GM19372 (cell line): Measurements from ENCODE around the gene MIPOL1.
"Not testable (repeated sequence)": the region's sequence is repeated elsewhere in the genome, so short reads cannot be mapped to it uniquely, and the experiment has no call there.

Experiments
- ATAC-seq: cut with Tn5 transposase; IDR thresholded peaks from one replicate; pipeline ENCODE4 v1.9.1; 2021; ENCODE audit warnings: mild to moderate bottlenecking, low read depth, moderate library complexity; ENCODE audit not compliant: unreplicated experiment

The MIPOL1 gene

GRCh38 chr14:37376944-37377609 lies 179.3 kb downstream of the MIPOL1 start:
- no peak for ATAC-seq

GRCh38 chr14:37384870-37385596 lies 187.3 kb downstream of the MIPOL1 start:
- no peak for ATAC-seq

DNA sequence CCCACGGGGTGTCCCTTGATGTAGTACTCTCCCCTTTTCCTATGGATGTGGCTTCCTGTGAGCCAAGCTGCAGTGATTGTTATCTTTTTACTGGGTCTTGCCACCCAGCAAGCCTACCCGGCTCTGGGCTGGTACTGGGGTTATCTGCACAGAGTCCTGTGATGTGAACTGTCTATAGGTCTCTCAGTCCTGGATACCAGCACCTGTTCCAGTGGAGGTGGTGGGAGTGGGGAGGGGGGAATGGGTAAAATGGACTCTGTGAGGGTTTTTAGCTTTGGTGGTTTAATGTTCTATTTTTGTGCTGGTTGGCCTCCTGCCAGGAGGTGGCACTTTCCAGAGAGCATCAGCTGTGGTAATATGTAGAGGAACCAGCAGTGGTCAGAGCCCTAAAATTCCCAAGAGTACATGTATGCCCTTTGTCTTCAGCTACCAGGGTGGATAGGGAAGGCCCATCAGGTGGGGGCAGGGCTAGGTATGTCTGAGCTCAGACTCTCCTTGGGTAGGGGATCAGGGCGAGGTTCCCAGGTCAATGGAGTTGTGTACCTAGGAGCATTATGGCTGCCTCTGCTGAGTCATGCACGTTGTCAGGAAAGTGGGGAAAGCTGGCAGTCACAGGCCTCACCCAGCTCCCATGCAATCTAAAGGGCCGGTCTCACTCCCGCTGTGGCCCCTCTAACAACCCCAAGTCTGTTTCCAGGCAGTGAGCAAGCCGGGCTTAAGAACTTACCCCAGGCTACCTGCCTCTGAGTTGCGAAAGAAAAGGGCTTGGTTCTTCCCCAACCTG lies 199.6 kb downstream of the MIPOL1 start:
- ATAC-seq: not testable (repeated sequence)

DNA sequence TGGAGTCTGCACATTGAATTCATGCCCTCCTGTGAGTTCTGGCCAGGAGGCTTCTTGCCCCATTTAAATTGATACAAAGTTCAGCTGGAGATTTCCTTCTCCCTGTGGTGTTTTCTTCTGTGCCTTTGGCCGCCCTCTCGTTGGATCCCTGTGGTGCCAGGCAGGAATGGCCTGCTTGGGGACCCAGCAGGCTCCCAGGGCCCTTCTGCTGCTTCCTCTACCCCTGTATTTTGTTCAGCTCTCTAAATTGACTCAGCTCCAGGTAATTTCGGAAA lies 200.1 kb downstream of the MIPOL1 start:
- no peak for ATAC-seq

- no peak for ATAC-seq
Observed at GRCh38 chr14:37399517-37399916, 201.8 kb downstream of the MIPOL1 start.

DNA sequence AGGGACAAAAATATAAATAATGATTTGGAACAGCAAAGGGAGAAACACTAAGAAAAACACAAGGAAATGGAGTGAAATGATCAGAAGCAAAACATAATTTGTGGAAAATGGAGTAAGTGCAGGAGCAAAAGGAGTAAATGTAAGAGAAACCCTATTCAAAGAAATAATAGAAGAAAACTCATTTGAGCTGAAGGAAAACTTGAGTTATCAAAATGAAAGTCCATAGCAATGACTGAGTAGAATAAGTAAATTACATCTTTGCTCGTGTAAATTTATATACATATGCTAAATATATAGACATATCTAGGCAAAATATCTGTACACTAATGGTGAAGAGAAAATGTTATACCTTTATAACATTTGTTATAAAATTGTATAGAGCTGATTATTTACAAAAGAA lies 203.4 kb downstream of the MIPOL1 start:
- ATAC-seq: no peak

- ATAC-seq: no peak
Observed at GRCh38 chr14:37403626-37404025, 205.9 kb downstream of the MIPOL1 start.

- ATAC-seq: no peak
Observed at GRCh38 chr14:37406095-37406494, 208.4 kb downstream of the MIPOL1 start.

GRCh38 chr14:37411079-37411735 lies 213.5 kb downstream of the MIPOL1 start:
- no peak for ATAC-seq

- no peak for ATAC-seq
Observed at GRCh38 chr14:37413050-37413449, 215.3 kb downstream of the MIPOL1 start.

DNA sequence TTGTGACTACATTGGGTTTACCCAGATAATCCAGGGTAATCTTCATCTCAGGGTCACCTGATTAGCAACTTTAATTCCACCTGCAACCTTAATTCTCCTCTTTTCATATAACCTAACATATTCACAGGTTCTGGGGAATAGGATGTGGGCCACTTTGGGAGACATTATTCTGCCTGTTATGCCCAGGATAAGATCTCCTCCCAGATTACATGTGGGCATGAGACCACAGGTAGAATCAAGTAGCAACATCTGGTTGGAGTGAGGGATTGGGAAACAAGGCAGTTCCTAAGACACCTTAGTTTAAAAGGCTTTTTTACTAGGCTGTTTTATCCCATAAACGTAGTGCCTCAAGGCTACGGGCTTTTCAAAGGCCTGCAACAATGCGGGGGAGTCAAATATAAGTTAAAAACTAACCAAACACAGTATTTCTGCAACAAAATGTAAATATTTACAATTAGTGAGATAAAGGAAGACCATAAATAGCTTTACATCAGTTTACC lies 215.8 kb downstream of the MIPOL1 start:
- no peak for ATAC-seq

- ATAC-seq: no peak
Observed at GRCh38 chr14:37416264-37416663, 218.5 kb downstream of the MIPOL1 start.

DNA sequence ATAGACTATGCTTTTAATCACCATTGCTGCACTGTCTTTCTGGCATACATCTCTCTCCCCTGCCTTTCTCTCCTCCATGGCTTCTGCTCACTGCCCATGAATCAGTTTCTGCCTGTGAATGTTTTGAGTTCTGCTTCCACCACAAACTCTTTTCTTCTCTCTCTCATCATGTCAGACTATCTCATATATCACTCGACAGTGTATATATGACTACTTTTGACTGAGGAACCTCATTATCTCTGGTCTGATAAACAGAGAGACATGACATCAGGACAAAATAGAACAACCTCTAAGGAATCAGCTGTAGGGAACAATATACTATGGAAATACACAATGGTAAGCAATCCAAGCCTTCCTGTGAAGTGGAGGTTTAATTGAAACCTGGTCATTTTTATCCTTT lies 219.4 kb downstream of the MIPOL1 start:
- no peak for ATAC-seq

GRCh38 chr14:37417833-37418232 lies 220.1 kb downstream of the MIPOL1 start:
- no peak for ATAC-seq

DNA sequence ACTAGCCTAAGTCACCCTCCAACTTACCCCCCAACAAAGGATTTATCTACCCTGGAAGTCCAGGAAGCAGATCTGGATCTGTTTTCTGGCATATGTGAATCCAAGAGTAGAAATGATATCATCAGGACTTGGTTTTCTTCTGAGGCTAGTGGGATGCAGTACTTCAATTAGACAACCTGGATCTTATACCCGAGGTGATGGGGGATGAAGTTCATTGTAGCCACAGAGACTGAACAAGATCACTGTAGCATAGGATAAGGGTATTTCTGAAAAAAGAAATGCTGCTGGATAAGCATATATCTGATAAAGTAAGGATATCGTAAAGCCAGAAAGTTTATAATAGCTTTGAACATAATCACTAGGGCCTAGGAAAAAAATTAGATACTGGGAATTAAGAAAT lies 222.9 kb downstream of the MIPOL1 start:
- ATAC-seq: no peak

GRCh38 chr14:37422319-37422718 lies 224.6 kb downstream of the MIPOL1 start:
- ATAC-seq: no peak

- ATAC-seq: no peak
Observed at GRCh38 chr14:37422748-37423147, 225.0 kb downstream of the MIPOL1 start.

GRCh38 chr14:37428954-37429353 lies 231.2 kb downstream of the MIPOL1 start:
- no peak for ATAC-seq

GRCh38 chr14:37429618-37430017 lies 231.9 kb downstream of the MIPOL1 start:
- ATAC-seq: no peak

- no peak for ATAC-seq
Observed at GRCh38 chr14:37434867-37435266, 237.1 kb downstream of the MIPOL1 start.

DNA sequence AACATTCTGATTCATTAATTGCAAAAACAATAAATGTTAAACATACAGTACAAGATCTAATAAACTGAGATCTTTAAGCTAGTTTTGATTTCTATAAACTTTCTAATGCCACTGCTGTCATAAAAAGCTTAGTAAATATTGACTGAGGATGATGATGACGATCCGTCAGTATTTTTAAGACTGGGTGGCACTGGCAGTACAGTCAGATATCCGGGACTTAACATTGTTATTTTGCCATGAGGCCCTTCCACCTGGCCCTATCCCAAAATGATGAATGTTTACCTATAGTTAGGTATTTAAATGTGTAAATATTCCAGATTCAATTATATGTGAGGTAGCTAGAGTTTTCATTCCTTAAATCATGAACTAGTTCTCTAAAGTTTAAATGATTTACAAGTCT lies 238.8 kb downstream of the MIPOL1 start:
- ATAC-seq: no peak
